ENCODE data around the gene BEX4. TPM values are rescaled to one million over a fixed set of nuclear protein-coding genes. Genes with fewer than 3 reads are reported as not detected.

BEX4 gene
- total and polyA plus RNA-seq, 8 donors: 5.8 to 53.2 (median 37.7) TPM

DNA sequence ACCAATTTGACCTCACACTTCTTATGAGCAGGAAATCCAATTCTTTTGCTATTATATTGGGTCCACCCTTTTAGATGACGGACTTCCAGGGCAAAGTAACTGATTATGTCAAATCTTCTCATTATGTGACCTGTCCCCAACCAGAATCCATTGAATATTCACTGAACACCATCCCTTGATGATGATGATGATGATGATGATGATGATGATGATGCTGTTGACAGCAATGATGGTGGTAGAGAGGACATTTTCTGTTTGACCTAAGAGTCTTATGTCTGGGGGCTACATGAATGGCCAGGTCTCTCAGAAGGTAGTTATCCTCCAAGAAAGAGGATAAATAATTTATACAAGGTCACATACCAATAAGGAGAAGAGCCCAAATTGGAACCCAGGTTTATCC lies 34.9 kb downstream of the BEX4 start:
- DNase-seq: no peak
- Histone ChIP-seq H3K27ac (no peak overlapping the region), H3K9me3 (no peaks in the 10 kb centered on the region), H3K36me3 (no peaks in the 10 kb centered on the region), H3K4me1 (peaks cover 0 to 9% (median 4%) of the 10 kb centered on the region in 4 donors), H3K4me3 (no peak overlapping the region), H3K27me3 (peaks cover 0 to under 1% (median 0%) of the 10 kb centered on the region in 3 donors)
- no peak for TF ChIP-seq POLR2A (IDR thresholded peaks at IDR 0.05)
- TF ChIP-seq POLR2AphosphoS5 (IDR thresholded peaks at IDR 0.05): no peak
- TF ChIP-seq EP300 (IDR thresholded peaks at IDR 0.05): no peak
- TF ChIP-seq, protein P1, sequence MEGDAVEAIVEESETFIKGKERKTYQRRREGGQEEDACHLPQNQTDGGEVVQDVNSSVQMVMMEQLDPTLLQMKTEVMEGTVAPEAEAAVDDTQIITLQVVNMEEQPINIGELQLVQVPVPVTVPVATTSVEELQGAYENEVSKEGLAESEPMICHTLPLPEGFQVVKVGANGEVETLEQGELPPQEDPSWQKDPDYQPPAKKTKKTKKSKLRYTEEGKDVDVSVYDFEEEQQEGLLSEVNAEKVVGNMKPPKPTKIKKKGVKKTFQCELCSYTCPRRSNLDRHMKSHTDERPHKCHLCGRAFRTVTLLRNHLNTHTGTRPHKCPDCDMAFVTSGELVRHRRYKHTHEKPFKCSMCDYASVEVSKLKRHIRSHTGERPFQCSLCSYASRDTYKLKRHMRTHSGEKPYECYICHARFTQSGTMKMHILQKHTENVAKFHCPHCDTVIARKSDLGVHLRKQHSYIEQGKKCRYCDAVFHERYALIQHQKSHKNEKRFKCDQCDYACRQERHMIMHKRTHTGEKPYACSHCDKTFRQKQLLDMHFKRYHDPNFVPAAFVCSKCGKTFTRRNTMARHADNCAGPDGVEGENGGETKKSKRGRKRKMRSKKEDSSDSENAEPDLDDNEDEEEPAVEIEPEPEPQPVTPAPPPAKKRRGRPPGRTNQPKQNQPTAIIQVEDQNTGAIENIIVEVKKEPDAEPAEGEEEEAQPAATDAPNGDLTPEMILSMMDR (IDR thresholded peaks at IDR 0.05): no peak
- intact Hi-C loops (cut with DNase I; ENCODE audit: low total_unique reads): no loop called here
- 49 to 89% (median 71%) methylated on average over 1 of the region's 1 CpG for WGBS, 5 donors

DNA sequence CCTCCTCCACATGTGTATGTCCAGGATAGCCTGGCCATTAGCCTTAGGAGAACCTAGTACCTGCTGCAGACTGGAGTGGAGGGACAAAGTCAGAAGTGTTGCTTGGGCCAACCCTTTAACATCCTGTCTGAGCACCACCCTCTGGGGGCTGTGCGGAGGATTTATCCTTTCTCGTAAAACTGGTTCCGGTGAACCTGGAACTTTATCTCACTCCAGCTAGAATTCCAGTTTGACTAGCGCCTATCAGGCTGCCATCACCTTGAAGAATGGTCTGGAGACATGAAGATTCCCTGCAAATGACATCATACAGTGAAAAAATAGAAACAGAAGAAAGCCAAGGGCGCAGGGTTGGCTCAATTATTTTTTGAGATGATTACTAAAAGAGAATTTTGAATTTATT lies 36.1 kb downstream of the BEX4 start:
- intact Hi-C loops (cut with DNase I; ENCODE audit: low total_unique reads): no loop called here
- WGBS, 5 donors: 45 to 76% (median 52%) methylated on average over 5 of the region's 5 CpGs
- no peak overlapping the region for H3K27ac ChIP-seq
- H3K4me3 ChIP-seq: no peak overlapping the region
- peaks cover 0 to 9% (median 4%) of the 10 kb centered on the region in 4 donors for H3K4me1 ChIP-seq
- peaks cover 0 to 8% (median 0%) of the 10 kb centered on the region in 3 donors for H3K27me3 ChIP-seq
- no peak for TF ChIP-seq EP300 (IDR thresholded peaks at IDR 0.05)
- TF ChIP-seq, protein P1 (IDR thresholded peaks at IDR 0.05): no peak
- TF ChIP-seq POLR2AphosphoS5 (IDR thresholded peaks at IDR 0.05): no peak
- H3K9me3 ChIP-seq: no peaks in the 10 kb centered on the region
- no peaks in the 10 kb centered on the region for H3K36me3 ChIP-seq
- DNase-seq: peak in 1 of 2 donors; percentile 31

DNA sequence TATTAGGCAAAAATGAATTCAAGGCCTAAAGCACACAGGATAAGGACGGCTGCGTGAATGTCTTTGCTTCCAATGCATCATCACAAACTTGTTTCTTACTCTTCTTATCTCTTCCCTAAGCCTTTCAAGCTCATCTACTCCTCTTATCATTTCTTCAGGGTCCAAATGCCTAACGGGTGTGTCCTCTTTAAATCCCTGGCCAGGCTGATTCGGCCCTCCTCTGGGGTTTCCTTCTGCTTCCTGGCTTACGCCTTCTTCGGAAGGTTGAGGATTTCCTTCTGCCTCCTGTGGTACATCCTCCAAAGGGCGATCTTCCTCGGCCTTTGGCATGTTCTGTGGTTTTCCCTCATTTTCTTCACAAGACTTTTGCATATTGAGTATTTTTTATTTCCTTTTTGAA lies 38.7 kb downstream of the BEX4 start:
- H3K4me3 ChIP-seq: peak overlapping the region; percentile 53 to 62 (median 60)
- no peaks in the 10 kb centered on the region for H3K36me3 ChIP-seq
- TF ChIP-seq POLR2A (IDR thresholded peaks at IDR 0.05): no peak
- TF ChIP-seq, protein P1 (IDR thresholded peaks at IDR 0.05): no peak
- no peak for TF ChIP-seq EP300 (IDR thresholded peaks at IDR 0.05)
- no peak for TF ChIP-seq POLR2AphosphoS5 (IDR thresholded peaks at IDR 0.05)
- H3K9me3 ChIP-seq: no peaks in the 10 kb centered on the region
- peaks cover 0 to 8% (median 0%) of the 10 kb centered on the region in 3 donors for H3K27me3 ChIP-seq
- DNase-seq: peak in 1 of 2 donors; percentile 34
- peak overlapping the region; percentile 20 to 88 (median 86) for H3K27ac ChIP-seq
- WGBS, 5 donors: 22 to 51% (median 35%) methylated on average over 8 of the region's 8 CpGs
- H3K4me1 ChIP-seq: peaks cover 0 to 9% (median 4%) of the 10 kb centered on the region in 4 donors
- intact Hi-C loops (cut with DNase I; ENCODE audit: low total_unique reads): no loop called here

DNA sequence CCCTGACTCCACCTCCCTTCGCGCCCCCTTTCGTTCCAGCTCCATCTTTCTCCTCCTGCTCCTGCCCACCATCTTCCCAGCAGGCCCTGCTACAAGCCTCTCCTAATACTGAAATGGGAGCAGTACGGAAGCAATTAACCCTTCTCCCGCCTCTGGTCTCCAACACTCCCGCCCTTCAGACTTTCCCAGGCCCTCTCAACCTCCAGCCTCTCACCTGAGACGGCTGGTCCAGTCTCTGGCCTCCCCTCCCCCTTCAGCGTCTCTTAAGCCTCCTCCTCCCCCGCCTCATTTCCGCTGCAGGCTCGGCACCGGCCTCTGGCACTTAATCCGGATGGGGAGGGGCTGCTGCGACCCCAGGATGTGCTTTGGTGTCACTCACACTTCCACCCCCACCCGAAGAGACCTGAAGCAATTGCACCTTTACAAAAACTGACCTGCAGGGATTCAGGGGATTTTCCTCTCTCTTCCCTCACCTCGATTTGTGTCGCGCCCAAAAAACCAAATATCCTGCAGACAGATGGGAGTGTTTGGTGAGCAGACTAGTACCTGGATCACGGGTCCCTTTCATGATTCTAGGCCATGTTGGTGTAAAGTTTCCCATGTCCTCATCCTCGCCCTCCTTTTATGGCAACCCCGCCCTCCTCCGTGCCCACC lies 39.4 kb downstream of the BEX4 start:
- H3K4me3 ChIP-seq: peak overlapping the region; percentile 53 to 62 (median 60)
- DNase-seq: peak; percentile 42 to 87
- H3K27ac ChIP-seq: peak overlapping the region; percentile 83 to 88 (median 86)
- no peaks in the 10 kb centered on the region for H3K36me3 ChIP-seq
- no peaks in the 10 kb centered on the region for H3K9me3 ChIP-seq
- no peak for TF ChIP-seq POLR2AphosphoS5 (IDR thresholded peaks at IDR 0.05)
- TF ChIP-seq, protein P1 (IDR thresholded peaks at IDR 0.05): no peak
- no peak for TF ChIP-seq POLR2A (IDR thresholded peaks at IDR 0.05)
- TF ChIP-seq EP300 (IDR thresholded peaks at IDR 0.05): no peak
- peaks cover 0 to 9% (median 4%) of the 10 kb centered on the region in 4 donors for H3K4me1 ChIP-seq
- 0 to 25% (median 5%) methylated on average over 20 to 22 of the region's 22 CpGs for WGBS, 5 donors
- H3K27me3 ChIP-seq: peaks cover 0 to 8% (median 0%) of the 10 kb centered on the region in 3 donors
- intact Hi-C loops (cut with DNase I; ENCODE audit: low total_unique reads): no loop called here
